ENCODE measurements around the gene WDR55.

- TF ChIP-seq, protein P1, sequence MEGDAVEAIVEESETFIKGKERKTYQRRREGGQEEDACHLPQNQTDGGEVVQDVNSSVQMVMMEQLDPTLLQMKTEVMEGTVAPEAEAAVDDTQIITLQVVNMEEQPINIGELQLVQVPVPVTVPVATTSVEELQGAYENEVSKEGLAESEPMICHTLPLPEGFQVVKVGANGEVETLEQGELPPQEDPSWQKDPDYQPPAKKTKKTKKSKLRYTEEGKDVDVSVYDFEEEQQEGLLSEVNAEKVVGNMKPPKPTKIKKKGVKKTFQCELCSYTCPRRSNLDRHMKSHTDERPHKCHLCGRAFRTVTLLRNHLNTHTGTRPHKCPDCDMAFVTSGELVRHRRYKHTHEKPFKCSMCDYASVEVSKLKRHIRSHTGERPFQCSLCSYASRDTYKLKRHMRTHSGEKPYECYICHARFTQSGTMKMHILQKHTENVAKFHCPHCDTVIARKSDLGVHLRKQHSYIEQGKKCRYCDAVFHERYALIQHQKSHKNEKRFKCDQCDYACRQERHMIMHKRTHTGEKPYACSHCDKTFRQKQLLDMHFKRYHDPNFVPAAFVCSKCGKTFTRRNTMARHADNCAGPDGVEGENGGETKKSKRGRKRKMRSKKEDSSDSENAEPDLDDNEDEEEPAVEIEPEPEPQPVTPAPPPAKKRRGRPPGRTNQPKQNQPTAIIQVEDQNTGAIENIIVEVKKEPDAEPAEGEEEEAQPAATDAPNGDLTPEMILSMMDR (IDR thresholded peaks at IDR 0.05): no peak
- TF ChIP-seq POLR2AphosphoS5 (IDR thresholded peaks at IDR 0.05): no peak
- TF ChIP-seq POLR2A (IDR thresholded peaks at IDR 0.05): no peak
- no peak for TF ChIP-seq EP300 (IDR thresholded peaks at IDR 0.05)
These were observed 48.9 kb downstream of the WDR55 start for GRCh38 chr5:140713562-140714094.

Measured in sigmoid colon (tissue), 4 donors.